GM20000 (cell line): Measurements from ENCODE around the gene DARS1.

Source experiments
- DNase-seq: peaks from one replicate; pipeline ENCODE4 v3.0.0; 2012; ENCODE audit warnings: low spot score
- TF ChIP-seq, protein P1 (sequence below): IDR thresholded peaks from 2 replicates; pipeline ENCODE4 v1.5.1; 2012; ENCODE audit warnings: mild to moderate bottlenecking, control low read depth; ENCODE audit errors: extremely low read depth, missing control alignments

The DARS1 gene

DNA sequence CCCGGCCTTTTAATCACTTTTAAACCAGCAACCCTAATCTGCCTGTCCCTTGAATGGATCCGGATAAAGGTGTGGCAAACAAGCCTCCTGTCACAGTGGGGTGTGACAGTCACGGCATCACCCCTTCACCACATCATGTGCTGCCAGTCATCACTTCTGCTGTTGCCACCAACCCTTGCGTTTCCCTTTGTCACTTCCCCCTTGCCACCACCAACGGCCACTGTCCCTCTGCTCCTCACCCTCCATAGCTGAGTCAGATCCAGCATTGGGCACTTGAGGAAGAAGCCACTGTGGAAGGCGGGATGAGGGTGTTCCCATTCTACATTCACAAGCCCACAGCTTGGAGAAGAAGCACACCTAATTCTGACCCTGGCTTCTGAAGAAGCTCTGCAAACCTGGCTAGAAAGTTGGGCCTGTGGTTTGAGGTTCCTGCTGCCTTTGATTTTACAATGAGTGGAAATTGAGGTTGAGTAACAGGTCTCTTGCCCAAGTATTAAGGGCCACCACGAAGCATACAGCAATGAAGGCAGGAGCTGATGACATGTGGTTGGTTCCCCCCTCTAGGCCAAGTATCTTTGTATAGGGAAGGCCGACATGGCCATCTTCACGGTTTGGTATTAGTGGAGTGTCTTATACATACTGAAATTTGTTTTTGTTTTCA, 22.9 kb upstream of the DARS1 start:
- TF ChIP-seq, protein P1, sequence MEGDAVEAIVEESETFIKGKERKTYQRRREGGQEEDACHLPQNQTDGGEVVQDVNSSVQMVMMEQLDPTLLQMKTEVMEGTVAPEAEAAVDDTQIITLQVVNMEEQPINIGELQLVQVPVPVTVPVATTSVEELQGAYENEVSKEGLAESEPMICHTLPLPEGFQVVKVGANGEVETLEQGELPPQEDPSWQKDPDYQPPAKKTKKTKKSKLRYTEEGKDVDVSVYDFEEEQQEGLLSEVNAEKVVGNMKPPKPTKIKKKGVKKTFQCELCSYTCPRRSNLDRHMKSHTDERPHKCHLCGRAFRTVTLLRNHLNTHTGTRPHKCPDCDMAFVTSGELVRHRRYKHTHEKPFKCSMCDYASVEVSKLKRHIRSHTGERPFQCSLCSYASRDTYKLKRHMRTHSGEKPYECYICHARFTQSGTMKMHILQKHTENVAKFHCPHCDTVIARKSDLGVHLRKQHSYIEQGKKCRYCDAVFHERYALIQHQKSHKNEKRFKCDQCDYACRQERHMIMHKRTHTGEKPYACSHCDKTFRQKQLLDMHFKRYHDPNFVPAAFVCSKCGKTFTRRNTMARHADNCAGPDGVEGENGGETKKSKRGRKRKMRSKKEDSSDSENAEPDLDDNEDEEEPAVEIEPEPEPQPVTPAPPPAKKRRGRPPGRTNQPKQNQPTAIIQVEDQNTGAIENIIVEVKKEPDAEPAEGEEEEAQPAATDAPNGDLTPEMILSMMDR: no peak
- DNase-seq: no peak

DNA sequence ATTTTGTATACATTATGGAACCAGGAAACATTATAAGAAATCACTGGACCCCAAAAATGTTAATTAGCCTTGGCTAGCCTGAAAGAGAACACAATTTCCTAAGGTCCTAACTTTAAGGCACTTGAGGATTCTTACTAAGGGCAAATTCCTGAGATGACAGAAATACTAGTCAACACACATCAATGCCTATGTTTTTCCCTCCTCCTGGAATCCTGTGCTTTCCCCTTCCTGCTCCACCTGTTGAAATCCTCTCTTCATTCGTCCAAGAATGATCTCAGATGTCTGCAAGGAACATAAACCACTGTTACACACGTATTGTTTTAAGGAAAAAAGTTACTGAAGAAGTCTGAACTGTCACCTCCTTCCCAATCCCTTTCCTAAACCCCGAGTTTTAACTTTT, 21.2 kb upstream of the DARS1 start:
- TF ChIP-seq, protein P1: no peak
- DNase-seq: no peak

DNA sequence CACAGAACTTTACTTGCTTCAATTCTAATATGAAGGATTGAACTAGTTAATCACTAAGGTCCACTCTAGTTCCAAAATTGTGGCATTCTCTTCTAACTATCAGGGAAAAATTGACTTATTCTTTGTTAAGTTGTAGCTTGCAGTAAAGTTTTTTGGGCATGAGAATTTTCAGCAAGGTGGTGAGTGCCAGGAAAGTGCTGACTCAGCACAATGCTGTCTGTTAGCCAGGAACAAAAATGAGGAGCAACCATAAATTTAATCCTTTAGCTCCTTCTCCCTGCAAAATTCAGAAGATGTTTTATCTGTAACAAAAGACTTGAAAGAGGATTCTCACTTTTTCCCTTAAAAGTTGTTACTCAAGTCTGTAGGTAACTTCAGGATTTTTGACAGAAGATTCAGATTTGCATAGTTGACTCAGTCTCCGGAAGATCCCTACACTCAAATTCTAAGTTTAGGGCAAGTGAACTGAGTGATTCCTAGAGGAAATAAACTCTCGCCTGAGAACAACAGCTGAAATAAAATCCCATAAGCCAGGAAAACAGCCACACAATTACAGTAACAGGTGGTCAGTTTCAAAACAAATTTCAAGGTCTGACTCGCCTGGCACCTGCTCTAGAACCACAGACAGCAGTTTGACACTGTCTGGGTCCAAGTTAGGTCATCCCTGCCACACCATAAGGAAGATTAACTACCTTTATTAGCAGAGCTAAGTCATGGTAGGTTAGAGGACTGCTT, 20.2 kb upstream of the DARS1 start:
- TF ChIP-seq, protein P1: no peak
- no peak for DNase-seq

DNA sequence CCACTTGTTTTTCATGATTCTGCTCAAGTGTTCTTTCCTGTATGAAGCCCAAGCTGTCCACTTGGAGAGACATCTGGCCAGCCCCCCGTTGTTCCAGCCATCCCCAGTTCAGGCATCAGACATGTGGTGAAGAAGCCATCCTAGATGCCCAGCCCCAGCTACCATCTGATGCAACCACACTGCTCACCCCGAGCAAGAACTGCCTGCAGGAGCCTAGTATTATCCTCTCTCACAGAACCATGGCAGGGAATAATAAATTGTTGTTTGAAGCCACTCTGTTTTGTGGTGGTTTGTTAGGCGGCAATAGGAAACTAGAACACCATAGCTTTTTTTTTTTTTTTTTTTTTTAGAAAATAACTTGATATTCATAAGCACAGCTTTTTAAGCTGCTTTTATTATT, 19.5 kb upstream of the DARS1 start:
- DNase-seq: no peak
- TF ChIP-seq, protein P1: no peak

DNA sequence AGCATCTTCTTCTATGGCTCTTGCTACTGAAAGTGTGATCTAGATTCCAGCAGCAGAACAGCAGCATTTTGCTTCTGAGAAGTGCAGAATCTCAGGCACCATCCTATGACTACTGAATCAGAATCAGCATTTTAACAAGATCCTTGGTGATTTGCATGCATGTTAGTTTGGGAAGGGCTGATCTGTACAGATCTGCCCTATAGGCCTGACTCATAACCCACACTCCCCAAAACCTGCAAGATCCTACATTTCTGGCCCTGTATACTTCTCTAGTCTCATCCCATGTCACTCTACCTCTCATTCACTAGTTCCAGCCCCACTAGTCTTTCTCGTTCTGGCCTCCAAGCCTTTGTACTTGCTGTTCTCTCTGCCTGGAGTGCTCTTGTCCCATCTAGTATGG, 15.7 kb upstream of the DARS1 start:
- no peak for DNase-seq
- TF ChIP-seq, protein P1: no peak

DNA sequence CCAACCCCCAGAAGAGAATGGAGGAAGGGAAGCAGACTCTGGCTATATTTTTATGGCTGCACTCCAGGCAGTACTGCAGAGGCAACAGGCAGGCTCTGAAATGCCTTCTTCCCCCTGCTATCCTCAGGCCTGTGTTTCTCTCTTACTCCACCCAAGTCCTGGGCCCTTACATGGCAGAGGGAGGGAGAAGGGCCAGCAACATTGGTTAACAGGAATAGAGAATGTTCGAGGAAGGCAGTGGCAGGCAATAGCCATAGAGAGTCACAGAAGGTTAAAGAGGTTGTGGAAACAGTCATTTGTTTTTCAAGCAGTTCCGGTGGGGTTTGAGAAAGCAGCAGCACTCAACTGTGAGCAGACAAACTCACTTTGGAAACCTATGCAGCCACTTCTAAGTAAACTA, 15.1 kb upstream of the DARS1 start:
- TF ChIP-seq, protein P1: no peak
- peak; percentile 36 for DNase-seq

DNA sequence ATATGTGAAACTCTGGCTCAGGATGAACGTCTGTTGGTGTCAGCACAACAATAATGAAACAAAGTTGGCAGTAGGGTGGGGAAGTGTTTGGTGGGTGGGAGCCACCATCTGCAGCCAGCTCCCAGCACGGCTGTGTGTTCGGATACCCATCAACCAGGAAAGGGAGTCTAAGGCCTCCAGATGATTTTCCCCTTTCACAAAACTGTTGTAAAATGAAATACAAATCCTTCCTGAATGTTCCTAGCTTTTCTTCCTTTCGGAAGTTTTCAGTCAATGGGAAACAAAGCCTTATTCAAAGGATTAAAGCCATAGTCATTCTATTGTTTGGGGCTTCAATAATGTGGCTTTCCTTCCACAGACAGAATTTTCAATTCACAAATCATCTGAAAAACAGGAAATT, 14.5 kb upstream of the DARS1 start:
- TF ChIP-seq, protein P1: no peak
- no peak for DNase-seq
